GM12891 (cell line): Measurements from ENCODE around the gene NUP85.
"Not testable (repeated sequence)": the region's sequence is repeated elsewhere in the genome, so short reads cannot be mapped to it uniquely, and the experiment has no call there.

ENCODE experiments used
- DNase-seq: peaks from one replicate; pipeline ENCODE4 v3.0.0; 2011; ENCODE audit warnings: low spot score; ENCODE audit not compliant: insufficient read length
- FAIRE-seq: peaks from 2 replicates; lab custom pipeline; 2011; peaks lifted over from hg19 to GRCh38; lab: Jason Lieb, UNC
- PAX5 ChIP-seq: IDR thresholded peaks from 2 replicates; pipeline ENCODE4 v1.6.1; 2011; ENCODE audit warnings: low read length, moderate library complexity, mild to moderate bottlenecking; ENCODE audit not compliant: insufficient read depth, severe bottlenecking
- POLR2A ChIP-seq: IDR thresholded peaks from 2 replicates; pipeline ENCODE4 v1.6.1; 2011; ENCODE audit warnings: low read depth, low read length, control low read depth
- POLR2AphosphoS5 ChIP-seq: IDR thresholded peaks from 2 replicates; pipeline ENCODE4 v1.6.1; 2011; ENCODE audit warnings: low read depth, low read length, control low read depth
- POU2F2 ChIP-seq: IDR thresholded peaks from 2 replicates; pipeline ENCODE4 v1.6.1; 2011; ENCODE audit warnings: low read depth, mild to moderate bottlenecking, control low read depth, low read length, moderate library complexity
- SPI1 ChIP-seq: IDR thresholded peaks from 2 replicates; pipeline ENCODE4 v1.6.1; 2011; ENCODE audit warnings: low read depth, low read length, control low read depth
- TAF1 ChIP-seq: IDR thresholded peaks from 2 replicates; pipeline ENCODE4 v1.6.1; 2011; ENCODE audit warnings: low read depth, low read length, control low read depth

Gene NUP85

DNA sequence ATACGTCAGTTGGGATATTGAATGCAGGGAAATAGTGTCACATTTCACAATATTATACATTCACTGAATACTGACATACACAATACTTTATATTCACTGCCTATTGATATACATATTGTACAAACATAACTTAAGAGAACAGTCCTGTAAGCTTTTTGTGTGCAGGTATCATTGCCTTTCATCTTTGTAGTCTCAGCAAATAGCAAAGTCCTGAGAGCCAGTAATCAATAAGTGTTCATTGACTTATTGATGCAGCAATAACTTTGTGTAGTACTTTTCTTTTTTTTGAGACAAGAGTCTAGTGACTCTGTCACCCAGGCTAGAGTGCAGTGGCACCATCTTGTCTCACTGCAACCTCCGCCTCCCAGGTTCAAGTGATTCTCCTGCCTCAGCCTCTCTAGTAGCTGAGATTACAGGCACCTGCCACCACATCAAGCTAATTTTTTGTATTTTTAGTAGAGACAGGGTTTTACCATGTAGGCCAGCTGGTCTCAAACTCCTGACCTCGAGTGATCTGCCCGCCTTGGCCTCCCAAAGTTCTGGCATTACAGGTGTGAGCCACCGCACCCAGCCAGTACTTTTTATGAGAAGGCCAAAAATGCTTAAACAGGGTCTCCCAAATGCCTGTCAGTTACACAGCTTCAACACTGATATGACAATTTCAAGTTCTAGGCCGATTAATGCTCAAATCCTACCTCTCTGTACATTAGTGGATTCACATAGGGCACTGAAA is 5.4 kb upstream of the NUP85 start:
- FAIRE-seq (no peak), DNase-seq (no peak)
- TF ChIP-seq POLR2A = no peak
- TF ChIP-seq POU2F2 = no peak
- TF ChIP-seq SPI1 = no peak
- no peak for TF ChIP-seq TAF1
- no peak for TF ChIP-seq PAX5
- no peak for TF ChIP-seq POLR2AphosphoS5

DNA sequence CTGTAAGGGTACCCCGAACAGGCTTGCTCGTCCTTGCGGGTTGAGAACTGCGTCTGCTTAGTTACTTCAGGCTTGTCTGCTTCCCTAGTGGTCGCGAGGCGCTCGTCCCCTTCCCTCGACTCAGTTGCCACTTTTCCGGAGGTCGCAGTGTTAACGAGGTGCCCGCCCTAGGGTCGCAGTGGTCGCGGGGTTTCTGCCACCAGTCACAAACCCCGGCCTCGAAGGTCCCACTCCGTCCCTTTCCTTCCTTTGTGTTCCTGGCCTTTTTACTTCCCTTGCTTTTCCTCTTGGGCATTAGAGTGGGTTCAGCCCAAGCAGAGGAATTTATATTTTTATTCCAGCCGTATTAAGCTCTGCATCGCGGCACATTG is 299 bp downstream of the NUP85 start:
- DNase-seq (no peak), FAIRE-seq (no peak)
- TF ChIP-seq TAF1 (no peak), POLR2AphosphoS5 (no peak), PAX5 (no peak), POLR2A (no peak), POU2F2 (no peak), SPI1 (no peak)

DNA sequence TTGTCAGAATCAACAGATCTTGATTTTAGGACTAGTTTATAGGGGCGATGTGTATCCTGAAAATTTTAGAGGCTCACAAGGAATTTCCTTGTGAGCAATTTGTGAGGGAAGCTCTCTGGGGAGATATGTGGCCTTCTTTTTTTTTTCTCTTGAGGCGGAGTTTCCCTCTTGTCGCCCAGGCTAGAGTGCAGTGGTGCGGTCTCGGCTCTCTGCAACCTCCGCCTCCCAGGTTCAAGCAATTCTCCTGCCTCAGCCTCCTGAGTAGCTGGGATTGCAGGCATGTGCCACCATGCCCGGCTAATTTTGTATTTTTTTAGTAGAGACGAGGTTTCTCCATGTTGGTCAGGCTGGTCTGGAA is 1.6 kb downstream of the NUP85 start:
- FAIRE-seq, DNase-seq: not testable (repeated sequence)

DNA sequence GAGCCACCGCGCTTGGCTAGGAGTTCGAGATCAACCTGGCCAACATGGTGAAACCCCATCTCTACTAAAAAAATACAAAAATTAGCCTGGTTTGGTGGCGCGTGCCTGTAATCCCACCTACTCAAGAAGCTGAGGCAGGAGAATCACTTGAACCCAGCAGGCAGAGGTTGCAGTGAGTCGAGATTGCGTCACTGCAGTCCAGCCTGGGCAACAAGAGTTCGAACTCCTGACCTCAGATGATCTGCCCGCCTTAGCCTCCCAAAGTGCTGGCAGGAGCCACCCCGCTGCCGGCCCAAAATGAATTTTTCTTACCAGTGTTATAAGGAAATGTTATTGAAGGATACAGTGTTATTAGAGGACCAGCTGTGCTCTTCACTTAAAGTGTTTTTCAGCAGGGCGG is 2.3 kb downstream of the NUP85 start:
- FAIRE-seq (no peak), DNase-seq (no peak)
- TF ChIP-seq POU2F2 (no peak), SPI1 (no peak), POLR2AphosphoS5 (no peak), PAX5 (no peak), POLR2A (no peak), TAF1 (no peak)

DNA sequence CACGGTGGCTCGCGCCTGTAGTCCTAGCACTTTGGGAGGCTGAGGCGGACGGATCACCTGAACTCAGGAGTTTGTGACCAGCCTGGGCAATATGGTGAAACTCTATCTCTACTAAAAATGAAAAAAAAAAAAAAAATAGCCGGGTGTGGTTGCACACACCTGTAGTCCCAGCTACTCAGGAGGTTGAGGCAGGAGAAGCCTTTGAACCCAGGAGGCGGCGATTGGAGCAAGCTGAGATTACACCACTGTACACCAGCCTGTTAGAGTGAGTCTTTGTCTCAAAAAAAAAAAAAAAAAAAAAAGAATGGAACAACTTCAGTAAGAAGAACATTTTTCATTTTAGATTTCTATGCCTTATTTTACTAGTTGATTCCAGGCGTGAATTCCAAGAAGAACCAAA is 2.7 kb downstream of the NUP85 start:
- no peak for DNase-seq
- TF ChIP-seq POLR2A (no peak), POU2F2 (no peak), PAX5 (no peak), POLR2AphosphoS5 (no peak), SPI1 (no peak), TAF1 (no peak)
- FAIRE-seq = no peak

DNA sequence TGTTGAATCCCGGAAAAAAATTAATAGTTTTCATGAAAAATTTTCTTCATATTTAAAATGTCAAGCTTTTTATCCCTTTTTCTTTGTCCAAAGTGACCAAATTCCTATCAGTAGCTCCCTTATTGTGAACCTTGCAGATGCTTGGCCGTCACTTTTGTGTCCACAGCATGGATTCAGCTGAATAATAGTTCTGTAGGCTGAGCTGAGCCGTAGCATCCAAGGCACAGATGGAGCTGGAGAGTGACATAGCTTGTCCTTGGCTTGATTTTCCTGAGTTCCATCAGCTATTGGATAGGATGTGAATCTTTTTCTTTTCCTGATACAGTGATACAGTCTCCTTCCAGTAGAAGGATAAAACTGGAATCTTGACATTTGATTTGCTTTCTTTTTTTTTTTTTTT is 3.6 kb downstream of the NUP85 start:
- FAIRE-seq (no peak), DNase-seq (no peak)
- TF ChIP-seq TAF1 (no peak), PAX5 (no peak), SPI1 (no peak), POU2F2 (no peak), POLR2AphosphoS5 (no peak), POLR2A (no peak)

DNA sequence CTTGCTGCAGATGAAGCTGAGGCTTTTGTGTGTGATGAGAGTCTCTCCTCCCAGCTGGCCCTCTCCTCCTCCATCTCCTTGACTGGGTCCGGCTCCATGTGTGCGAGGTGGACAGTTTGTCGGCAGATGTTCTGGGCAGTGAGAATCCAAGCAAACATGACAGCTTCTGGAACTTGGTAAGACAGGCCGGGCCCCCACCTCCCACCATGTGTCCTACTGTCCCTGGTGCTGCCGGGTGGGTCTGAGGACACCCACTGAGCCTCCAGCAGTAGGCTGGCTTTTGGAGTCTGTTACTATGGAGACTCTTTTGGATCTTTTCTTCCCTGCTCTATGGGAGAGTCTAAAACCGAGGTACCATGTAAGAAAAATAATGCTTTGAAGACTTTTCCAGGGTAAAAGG is 12.7 kb downstream of the NUP85 start:
- TF ChIP-seq TAF1 (no peak), POU2F2 (no peak), PAX5 (no peak), POLR2A (no peak), SPI1 (no peak), POLR2AphosphoS5 (no peak)
- DNase-seq = no peak
- FAIRE-seq = no peak

DNA sequence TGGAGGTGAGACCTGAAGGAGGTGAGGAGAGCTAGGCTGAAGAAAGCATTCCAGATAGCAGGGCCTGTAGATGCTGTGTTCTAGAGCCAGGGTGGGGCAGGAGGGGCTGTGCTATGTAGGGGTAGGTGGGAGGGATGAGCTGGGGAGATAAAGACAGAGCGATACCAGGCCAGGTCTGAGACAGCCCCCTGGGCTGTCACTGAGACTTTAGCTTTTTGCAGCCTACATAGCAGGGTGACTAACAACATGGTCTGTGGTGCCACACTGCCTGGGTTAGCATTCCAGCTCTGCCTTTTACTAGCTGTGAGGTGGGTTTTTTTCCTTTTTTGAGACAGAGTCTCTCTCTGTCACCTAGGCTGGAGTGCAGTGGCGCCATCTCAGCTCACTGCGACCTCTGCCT is 14.3 kb downstream of the NUP85 start:
- TF ChIP-seq POLR2AphosphoS5 = no peak
- no peak for TF ChIP-seq TAF1
- TF ChIP-seq PAX5 = no peak
- no peak for TF ChIP-seq POU2F2
- no peak for TF ChIP-seq POLR2A
- no peak for TF ChIP-seq SPI1
- FAIRE-seq (no peak), DNase-seq (no peak)

DNA sequence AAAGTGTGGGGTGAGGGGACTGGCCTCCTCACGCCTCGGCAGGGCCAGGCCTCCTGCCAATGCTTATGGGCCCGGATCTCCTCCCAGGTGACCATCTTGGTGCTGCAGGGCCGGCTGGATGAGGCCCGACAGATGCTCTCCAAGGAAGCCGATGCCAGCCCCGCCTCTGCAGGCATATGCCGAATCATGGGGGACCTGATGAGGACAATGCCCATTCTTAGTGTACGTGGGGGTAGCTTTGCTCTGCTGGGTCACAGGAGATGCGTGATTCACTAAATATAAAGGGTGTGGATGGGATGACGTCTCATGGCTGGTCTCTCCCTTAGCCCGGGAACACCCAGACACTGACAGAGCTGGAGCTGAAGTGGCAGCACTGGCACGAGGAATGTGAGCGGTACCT is 19.5 kb downstream of the NUP85 start:
- FAIRE-seq (no peak), DNase-seq (no peak)
- TF ChIP-seq POLR2AphosphoS5 (no peak), SPI1 (no peak), PAX5 (no peak), TAF1 (no peak), POLR2A (no peak), POU2F2 (no peak)

DNA sequence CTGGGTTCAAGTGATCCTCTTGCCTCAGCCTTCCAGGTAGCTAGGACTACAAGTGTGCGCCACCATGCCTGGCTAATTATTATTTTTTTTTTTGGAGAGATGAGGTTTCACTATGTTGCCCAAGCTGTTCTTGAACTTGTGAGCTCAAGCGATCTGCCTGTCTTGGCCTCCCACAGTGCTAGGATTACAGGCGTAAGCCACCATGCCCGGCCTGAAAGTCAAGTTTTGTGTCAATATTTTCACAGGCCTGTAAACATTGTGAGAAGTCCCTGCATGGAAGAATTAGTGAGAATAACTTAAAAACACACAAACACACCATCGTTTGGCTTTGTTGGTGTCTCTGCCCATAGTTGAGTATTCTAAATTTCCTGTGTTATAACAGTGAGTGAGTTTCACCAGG is 22.2 kb downstream of the NUP85 start:
- TF ChIP-seq POLR2A (no peak), SPI1 (no peak), POLR2AphosphoS5 (no peak), PAX5 (no peak), TAF1 (no peak), POU2F2 (no peak)
- DNase-seq (no peak), FAIRE-seq (no peak)
